ENCODE results near the gene SLC12A8. TPM values are rescaled to one million over a fixed set of nuclear protein-coding genes. Genes with fewer than 3 reads are reported as not detected.

The SLC12A8 gene, protein sequence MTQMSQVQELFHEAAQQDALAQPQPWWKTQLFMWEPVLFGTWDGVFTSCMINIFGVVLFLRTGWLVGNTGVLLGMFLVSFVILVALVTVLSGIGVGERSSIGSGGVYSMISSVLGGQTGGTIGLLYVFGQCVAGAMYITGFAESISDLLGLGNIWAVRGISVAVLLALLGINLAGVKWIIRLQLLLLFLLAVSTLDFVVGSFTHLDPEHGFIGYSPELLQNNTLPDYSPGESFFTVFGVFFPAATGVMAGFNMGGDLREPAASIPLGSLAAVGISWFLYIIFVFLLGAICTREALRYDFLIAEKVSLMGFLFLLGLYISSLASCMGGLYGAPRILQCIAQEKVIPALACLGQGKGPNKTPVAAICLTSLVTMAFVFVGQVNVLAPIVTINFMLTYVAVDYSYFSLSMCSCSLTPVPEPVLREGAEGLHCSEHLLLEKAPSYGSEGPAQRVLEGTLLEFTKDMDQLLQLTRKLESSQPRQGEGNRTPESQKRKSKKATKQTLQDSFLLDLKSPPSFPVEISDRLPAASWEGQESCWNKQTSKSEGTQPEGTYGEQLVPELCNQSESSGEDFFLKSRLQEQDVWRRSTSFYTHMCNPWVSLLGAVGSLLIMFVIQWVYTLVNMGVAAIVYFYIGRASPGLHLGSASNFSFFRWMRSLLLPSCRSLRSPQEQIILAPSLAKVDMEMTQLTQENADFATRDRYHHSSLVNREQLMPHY
- total RNA-seq, result 1 to 10 TPM; 3.9 to 5.6 TPM

- CTCF ChIA-PET, result no interaction called here
- POLR2A ChIA-PET, result interaction anchor here (0.5 kb wide), 1 partner anchor 37 kb away, joined by 3 read pairs; no protein-coding TSS in a partner anchor
These were observed at the start of gene SLC12A8 for GRCh38 chr3:125212509-125213363. Gene SLC12A8, minus strand, starts transcription at chr3:125212748. Its CDS starts 1,399 bp downstream, at chr3:125211349.

DNA sequence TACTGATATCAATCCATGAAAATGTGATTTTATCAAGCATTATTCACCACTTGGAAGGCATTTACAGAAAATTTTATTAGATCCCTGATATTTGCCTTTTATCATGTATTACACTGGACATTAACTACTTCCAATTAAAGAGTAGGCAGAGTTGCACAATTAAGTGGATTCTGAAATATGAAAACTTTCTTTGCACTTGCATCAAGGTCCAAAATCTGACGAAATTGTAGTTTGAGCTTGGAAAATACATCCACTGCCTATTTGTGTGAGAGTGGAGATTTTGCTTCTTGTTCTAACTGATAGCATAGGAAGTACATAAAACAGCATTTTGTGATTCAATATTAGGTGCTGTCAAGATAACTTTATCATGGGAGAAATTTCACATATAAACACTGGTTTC, 49.6 kb upstream of the SLC12A8 start:
- POLR2A ChIA-PET, result no interaction called here
- CTCF ChIA-PET, result interaction anchor here (0.7 to 1.7 kb wide), 2 partner anchors 19 to 172 kb away, joined by 3 read pairs; no protein-coding TSS in a partner anchor

DNA sequence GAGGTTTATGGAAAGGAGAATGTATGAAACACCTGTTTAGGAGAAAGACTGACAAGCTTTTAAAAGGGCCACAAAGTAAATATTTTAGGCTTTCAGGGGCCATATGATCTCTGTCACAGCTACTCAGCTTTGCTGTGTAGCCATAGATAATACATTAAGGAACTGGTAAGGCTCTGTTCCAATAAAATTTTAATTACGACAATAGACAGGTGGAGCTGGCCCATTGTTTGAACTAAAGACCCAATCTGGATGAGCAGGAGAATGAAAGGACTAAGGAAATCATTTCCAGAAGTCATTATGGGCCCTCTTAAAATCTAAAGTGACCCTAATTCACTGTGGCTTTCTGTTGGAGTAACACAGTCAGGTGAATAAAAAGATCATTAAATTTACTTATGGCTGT, 48.5 kb upstream of the SLC12A8 start:
- ChIA-PET CTCF (interaction anchor here (0.7 to 1.7 kb wide), 2 partner anchors 11 to 174 kb away, joined by 3 read pairs; no protein-coding TSS in a partner anchor), POLR2A (no interaction called here)

DNA sequence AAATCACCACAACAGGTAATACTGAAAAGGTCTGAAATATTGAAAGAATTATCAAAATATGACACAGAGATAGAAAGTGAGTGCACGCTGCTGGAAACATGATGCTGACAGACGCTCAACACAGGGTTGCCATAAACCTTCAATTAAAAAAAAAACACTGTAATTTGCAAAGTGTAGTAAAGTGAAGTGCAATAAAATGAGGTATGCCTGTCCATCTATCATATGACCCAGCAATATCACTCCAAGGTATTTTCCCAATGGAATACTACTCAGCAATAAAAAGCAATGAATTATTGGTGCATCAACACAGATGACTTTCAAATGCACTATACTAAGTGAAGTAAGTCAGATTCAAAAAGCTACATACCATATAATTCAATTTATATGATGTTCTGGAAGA, 47.6 kb upstream of the SLC12A8 start:
- POLR2A ChIA-PET, result no interaction called here
- CTCF ChIA-PET, result no interaction called here

- ChIA-PET CTCF (no interaction called here), POLR2A (no interaction called here)
These were observed 45.0 kb upstream of the SLC12A8 start for GRCh38 chr3:125257536-125257935.

DNA sequence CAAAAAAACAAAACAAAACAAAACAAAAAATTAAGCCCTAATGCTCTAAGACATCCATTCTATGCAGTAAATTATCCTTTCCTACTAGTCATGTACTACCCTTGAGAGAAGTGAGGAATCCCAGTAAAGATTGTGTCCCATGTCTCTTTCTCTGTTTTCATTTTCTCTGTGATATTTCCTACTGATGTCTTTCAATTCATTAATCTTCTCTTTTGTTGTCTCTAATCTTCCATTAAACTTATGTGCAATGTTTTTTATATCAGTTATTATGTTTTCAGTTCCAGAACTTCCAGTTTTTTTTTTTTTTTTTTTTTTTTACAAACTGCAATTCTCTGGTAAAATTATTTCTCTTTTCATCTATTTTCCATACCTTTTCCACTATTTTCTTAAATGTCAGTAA, 44.1 kb upstream of the SLC12A8 start:
- CTCF ChIA-PET, result no interaction called here
- POLR2A ChIA-PET, result no interaction called here

- ChIA-PET CTCF (interaction anchor here (1.1 kb wide), 1 partner anchor 10 kb away, joined by 3 read pairs; no protein-coding TSS in a partner anchor), POLR2A (no interaction called here)
These were observed 38.4 kb upstream of the SLC12A8 start for GRCh38 chr3:125250973-125251372.

- CTCF ChIA-PET, result no interaction called here
- POLR2A ChIA-PET, result no interaction called here
These were observed 33.7 kb upstream of the SLC12A8 start for GRCh38 chr3:125246237-125246636.

GRCh38 chr3:125245521-125245920, 33.0 kb upstream of the SLC12A8 start:
- ChIA-PET POLR2A (no interaction called here), CTCF (no interaction called here)

DNA sequence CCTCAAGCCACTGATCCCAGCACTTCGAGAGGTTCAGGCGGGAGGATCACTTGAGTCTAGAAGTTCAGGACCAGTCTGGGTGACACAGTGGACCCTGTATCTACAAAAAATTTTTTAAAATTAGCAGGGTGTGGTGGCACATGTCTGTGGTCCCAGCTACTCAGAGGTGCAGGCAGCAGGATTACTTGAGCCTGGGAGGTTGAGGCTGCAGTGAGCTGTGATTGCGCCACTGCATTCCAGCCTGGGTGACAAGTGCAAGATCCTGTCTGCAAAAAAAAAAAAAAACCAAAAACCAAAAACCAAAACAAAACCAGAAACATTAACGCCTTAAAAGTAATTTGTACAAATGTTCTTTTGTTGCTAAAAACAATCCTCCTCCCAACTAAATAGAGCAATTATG, 27.9 kb upstream of the SLC12A8 start:
- POLR2A ChIA-PET, result no interaction called here

DNA sequence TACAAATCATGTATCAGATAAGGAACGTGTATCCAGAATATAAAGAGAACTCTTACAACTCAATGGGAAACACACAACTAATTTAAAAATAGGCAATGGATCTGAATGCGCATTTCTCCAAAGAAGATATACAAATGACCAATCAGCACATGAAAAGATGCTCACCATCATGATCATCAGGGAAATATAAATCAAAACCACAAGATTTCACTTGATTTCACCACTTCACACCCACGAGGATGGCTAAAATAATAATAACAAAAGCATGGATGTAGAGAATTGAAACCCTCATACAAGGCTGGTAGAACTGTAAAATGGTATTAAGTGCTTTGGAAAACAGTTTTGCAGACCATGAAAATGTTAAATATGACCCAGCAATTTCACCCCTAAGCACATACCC, 26.7 kb upstream of the SLC12A8 start:
- POLR2A ChIA-PET, result no interaction called here
- CTCF ChIA-PET, result no interaction called here

More for the DNA sequence above, 27.9 kb upstream of the SLC12A8 start:
- CTCF ChIA-PET, result interaction anchor here (0.7 kb wide), 1 partner anchor 71 kb away, joined by 4 read pairs; no protein-coding TSS in a partner anchor

GRCh38 chr3:125238759-125239158, 26.2 kb upstream of the SLC12A8 start:
- POLR2A ChIA-PET, result no interaction called here

DNA sequence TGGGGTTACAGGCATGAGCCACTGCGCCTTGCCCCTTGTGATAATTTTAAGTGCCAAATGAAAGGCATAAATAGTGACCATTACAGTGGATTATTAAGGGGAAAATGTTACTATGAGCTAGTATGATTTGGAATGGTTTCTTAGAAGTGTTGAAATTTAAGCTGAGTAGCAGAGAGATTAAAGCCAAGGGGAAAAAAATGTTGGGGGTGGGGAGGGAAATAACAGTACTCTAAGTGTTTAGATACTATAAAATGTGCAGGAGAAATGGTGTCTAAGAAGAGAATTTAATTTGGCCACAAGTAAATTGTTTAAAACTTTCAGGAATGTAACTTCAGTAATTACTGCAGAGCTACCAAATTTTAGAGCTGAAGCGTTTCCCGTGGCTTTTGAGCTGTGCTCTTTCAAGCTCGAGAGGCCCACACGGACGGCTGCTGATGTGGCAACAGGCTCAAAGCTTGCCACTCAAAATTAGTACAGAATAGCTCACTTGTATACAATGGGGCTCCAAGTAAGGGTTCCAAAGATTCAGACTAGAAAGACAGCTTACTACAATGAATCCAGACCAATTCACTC, 23.9 kb upstream of the SLC12A8 start:
- CTCF ChIA-PET, result no interaction called here
- POLR2A ChIA-PET, result interaction anchor here (0.6 kb wide), 1 partner anchor 334 kb away, joined by 3 read pairs; no protein-coding TSS in a partner anchor

More at GRCh38 chr3:125238759-125239158, 26.2 kb upstream of the SLC12A8 start:
- CTCF ChIA-PET, result no interaction called here

DNA sequence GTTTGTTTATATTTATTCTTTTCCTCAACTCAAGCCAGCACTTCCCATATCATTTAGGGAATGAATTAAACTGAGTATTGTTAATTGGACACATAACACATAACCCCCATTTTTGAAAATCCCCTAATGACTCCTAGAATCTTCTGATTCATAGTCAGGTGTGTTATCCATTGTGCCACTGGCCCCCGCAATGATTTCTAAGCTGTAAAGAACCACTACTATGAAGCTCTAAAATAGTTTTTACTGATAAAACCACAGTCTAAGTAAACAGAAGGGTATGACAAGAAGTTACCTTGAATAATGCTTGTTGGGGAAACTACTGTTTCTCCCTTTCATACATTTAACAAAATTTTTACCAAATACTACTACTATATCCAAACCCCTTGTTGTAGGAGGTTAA, 22.3 kb upstream of the SLC12A8 start:
- CTCF ChIA-PET, result no interaction called here
- POLR2A ChIA-PET, result no interaction called here

- ChIA-PET CTCF (interaction anchor here (1.1 to 1.3 kb wide), 2 partner anchors 37 to 203 kb away, joined by 3 read pairs; no protein-coding TSS in a partner anchor), POLR2A (no interaction called here)
These were observed 19.9 kb upstream of the SLC12A8 start for GRCh38 chr3:125232401-125232800.

GRCh38 chr3:125231895-125232294, 19.3 kb upstream of the SLC12A8 start:
- ChIA-PET POLR2A (no interaction called here), CTCF (interaction anchor here (1.1 to 1.3 kb wide), 2 partner anchors 36 to 203 kb away, joined by 3 read pairs; no protein-coding TSS in a partner anchor)

- ChIA-PET POLR2A (no interaction called here), CTCF (no interaction called here)
These were observed 17.2 kb upstream of the SLC12A8 start for GRCh38 chr3:125229707-125230106.

GRCh38 chr3:125229168-125229567, 16.6 kb upstream of the SLC12A8 start:
- POLR2A ChIA-PET, result interaction anchor here (0.6 kb wide), 1 partner anchor 369 kb away, joined by 6 read pairs; no protein-coding TSS in a partner anchor
- CTCF ChIA-PET, result no interaction called here

DNA sequence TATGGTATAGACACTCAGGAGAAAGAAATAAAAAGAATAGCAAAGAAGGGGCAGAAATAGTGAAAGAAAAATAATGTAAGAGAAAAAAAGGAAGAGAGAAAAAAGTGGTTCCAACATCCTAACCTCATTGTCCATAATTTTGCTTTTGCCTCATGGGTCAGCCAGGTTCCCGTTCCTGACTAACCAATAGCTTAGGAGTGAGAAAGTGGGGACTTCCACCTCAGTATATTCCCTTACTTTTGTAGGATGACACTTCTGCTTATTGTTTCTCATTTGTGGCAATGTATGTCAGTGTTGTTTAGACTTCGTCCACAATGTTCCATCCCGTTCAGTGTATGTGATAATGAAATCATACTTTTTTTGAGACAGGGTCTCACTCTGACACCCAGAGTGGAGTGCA, 9.3 kb upstream of the SLC12A8 start:
- POLR2A ChIA-PET, result no interaction called here
- CTCF ChIA-PET, result no interaction called here

All from activated CD8-positive, alpha-beta memory T cell treated with anti-CD3 and anti-CD28 coated beads for 36 hours (primary cell).